Measurements from ENCODE around the gene ANKS3. TPM values are rescaled to one million over a fixed set of nuclear protein-coding genes. Genes with fewer than 3 reads are reported as not detected.

ANKS3 gene
- total and polyA plus RNA-seq, 4 donors = 12.6 to 26.3 (median 24.4) TPM

GRCh38 chr16:4686497-4687210 is 47.4 kb downstream of the ANKS3 start:
- TF ChIP-seq CTCF (IDR thresholded peaks at IDR 0.05; ENCODE audit: control extremely low read depth, extremely low read depth) = no peak
- H3K36me3 ChIP-seq (ENCODE audit: control insufficient read depth in 4 of 4, insufficient read depth in 4 of 4, low read length in 4 of 4) = peaks cover 0 to 80% (median 11%) of the 10 kb centered on the region in 4 donors
- DNase-seq (no peak), ATAC-seq (ENCODE audit: insufficient read depth, low FRiP score) (no peak)
- H3K9ac ChIP-seq (ENCODE audit: insufficient read depth in 1 of 2, low read length in 2 of 2) = no peak overlapping the region
- no peak overlapping the region for H3K27ac ChIP-seq (ENCODE audit: low read depth in 1 of 2, low read length in 1 of 2)
- H3K4me1 ChIP-seq (ENCODE audit: control insufficient read depth in 5 of 5, insufficient read depth in 5 of 5, low read length in 5 of 5) = peaks cover 0 to 2% (median 0%) of the 10 kb centered on the region in 5 donors
- 95% methylated on average over 25 to 27 of the region's 27 CpGs for WGBS, 2 donors
- H3K9me3 ChIP-seq (ENCODE audit: control insufficient read depth in 4 of 4, insufficient read depth in 3 of 4, low read length in 3 of 4) = no peaks in the 10 kb centered on the region
- no peaks in the 10 kb centered on the region for H3K27me3 ChIP-seq (ENCODE audit: control insufficient read depth in 3 of 3, insufficient read depth in 3 of 3, low read length in 2 of 3)
- no peak overlapping the region for H3K4me3 ChIP-seq

DNA sequence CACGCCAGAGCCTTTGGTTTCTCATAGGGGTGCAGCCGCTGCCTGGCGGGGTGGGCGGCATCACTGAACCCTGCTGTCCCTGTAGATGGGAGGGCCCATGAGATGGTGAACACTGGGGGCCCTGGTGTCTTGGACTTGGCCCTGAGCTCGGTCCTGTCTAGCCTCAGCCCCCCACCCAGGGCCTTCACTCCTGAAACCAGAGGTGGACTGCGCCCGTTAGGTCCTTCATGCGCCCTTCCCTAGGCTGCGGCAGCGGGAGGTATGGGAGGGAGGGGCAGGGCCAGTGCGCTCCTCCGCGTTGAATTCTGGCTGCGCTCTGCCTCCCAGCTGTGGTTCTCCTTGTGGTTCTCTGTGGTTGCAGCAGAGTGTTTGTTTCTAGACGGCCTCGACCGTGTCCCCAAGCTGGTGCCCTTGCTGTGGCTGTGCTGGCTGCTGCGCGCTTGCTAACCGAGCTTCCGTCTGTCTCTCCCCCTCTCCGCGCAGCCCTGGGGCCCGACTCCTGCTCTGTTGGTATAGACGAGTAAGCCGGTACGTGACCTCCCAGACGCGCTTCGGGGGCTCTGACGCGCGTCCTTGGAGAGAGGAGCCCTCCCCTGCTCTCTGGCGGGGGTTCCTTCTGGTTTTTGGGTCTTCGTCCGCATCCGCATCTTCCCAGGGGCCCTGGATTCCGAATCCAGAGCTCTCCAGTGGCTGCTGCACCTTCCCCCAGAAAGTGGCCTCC is 48.1 kb downstream of the ANKS3 start:
- 92 to 93% methylated on average over 38 of the region's 38 CpGs for WGBS, 2 donors
- no peak for DNase-seq
- peaks cover 0 to 2% (median 0%) of the 10 kb centered on the region in 5 donors for H3K4me1 ChIP-seq (ENCODE audit: control insufficient read depth in 5 of 5, insufficient read depth in 5 of 5, low read length in 5 of 5)
- no peaks in the 10 kb centered on the region for H3K9me3 ChIP-seq (ENCODE audit: control insufficient read depth in 4 of 4, insufficient read depth in 3 of 4, low read length in 3 of 4)
- H3K36me3 ChIP-seq (ENCODE audit: control insufficient read depth in 4 of 4, insufficient read depth in 4 of 4, low read length in 4 of 4) = peaks cover 0 to 85% (median 12%) of the 10 kb centered on the region in 4 donors
- no peak overlapping the region for H3K27ac ChIP-seq (ENCODE audit: low read depth in 1 of 2, low read length in 1 of 2)
- no peak overlapping the region for H3K9ac ChIP-seq (ENCODE audit: insufficient read depth in 1 of 2, low read length in 2 of 2)
- no peak for ATAC-seq (ENCODE audit: insufficient read depth, low FRiP score)
- no peaks in the 10 kb centered on the region for H3K27me3 ChIP-seq (ENCODE audit: control insufficient read depth in 3 of 3, insufficient read depth in 3 of 3, low read length in 2 of 3)
- no peak for TF ChIP-seq CTCF (IDR thresholded peaks at IDR 0.05; ENCODE audit: control extremely low read depth, extremely low read depth)
- H3K4me3 ChIP-seq = no peak overlapping the region

DNA sequence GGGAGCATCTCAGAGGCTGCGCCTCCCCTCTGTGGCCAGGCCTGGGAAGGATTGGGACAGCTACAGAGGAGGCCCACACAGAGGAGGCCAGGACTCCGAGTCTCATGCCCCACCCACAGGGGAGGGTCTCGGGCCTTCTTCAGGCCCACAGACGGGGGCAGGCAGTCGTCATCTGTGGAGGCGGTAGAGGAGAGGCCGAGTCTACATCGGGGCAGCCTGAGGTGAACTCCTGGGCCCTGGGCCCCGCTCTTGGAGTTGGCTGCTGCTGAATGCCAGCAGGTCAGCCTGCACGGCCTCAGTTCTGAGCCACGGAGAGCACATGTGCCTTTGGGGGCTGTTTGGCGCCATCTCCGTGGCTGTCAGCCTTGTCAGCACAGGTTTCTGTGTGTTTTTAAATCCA is 48.8 kb downstream of the ANKS3 start:
- DNase-seq (no peak), ATAC-seq (ENCODE audit: insufficient read depth, low FRiP score) (no peak)
- H3K4me3 ChIP-seq = no peak overlapping the region
- H3K9ac ChIP-seq (ENCODE audit: insufficient read depth in 1 of 2, low read length in 2 of 2) = no peak overlapping the region
- H3K36me3 ChIP-seq (ENCODE audit: control insufficient read depth in 4 of 4, insufficient read depth in 4 of 4, low read length in 4 of 4) = peaks cover 0 to 82% (median 10%) of the 10 kb centered on the region in 4 donors
- H3K4me1 ChIP-seq (ENCODE audit: control insufficient read depth in 5 of 5, insufficient read depth in 5 of 5, low read length in 5 of 5) = peaks cover 0 to 5% (median 2%) of the 10 kb centered on the region in 5 donors
- no peaks in the 10 kb centered on the region for H3K9me3 ChIP-seq (ENCODE audit: control insufficient read depth in 4 of 4, insufficient read depth in 3 of 4, low read length in 3 of 4)
- no peak overlapping the region for H3K27ac ChIP-seq (ENCODE audit: low read depth in 1 of 2, low read length in 1 of 2)
- WGBS, 2 donors = 92 to 94% methylated on average over 13 of the region's 13 CpGs
- no peaks in the 10 kb centered on the region for H3K27me3 ChIP-seq (ENCODE audit: control insufficient read depth in 3 of 3, insufficient read depth in 3 of 3, low read length in 2 of 3)
- TF ChIP-seq CTCF (IDR thresholded peaks at IDR 0.05; ENCODE audit: control extremely low read depth, extremely low read depth) = no peak

All from lung (tissue), 12 donors.